Liver (tissue), 9 donors: Measurements from ENCODE around the gene FAXDC2. TPM values are rescaled to one million over a fixed set of nuclear protein-coding genes. Genes with fewer than 3 reads are reported as not detected.

Source experiments
- DNase-seq: peaks from one replicate; pipeline ENCODE4 v3.0.0-alpha.2; 2017; ENCODE audit warnings: low spot score
- H3K27ac ChIP-seq, 2 donors: one replicate each; pipeline ENCODE4 v1.7.0; 2013; ENCODE audit warnings: inconsistent platforms in 2 of 2, low read length in 2 of 2, control low read depth in 1 of 2, low read depth in 1 of 2, mild to moderate bottlenecking in 1 of 2
- H3K27me3 ChIP-seq, 4 donors: one replicate each; pipeline versions ENCODE4 v1.6.1 to v1.7.0; 2013; ENCODE audit warnings: low read length in 3 of 4, inconsistent platforms in 1 of 4, mild to moderate bottlenecking in 1 of 4, moderate library complexity in 1 of 4; ENCODE audit not compliant: control insufficient read depth in 4 of 4, insufficient read depth in 4 of 4
- H3K36me3 ChIP-seq, 4 donors: one replicate each; pipeline versions ENCODE4 v1.6.1 to v1.7.0; 2013; ENCODE audit warnings: low read length in 3 of 4, mild to moderate bottlenecking in 3 of 4, low read depth in 1 of 4, moderate library complexity in 1 of 4; ENCODE audit not compliant: control insufficient read depth in 4 of 4, insufficient read depth in 3 of 4
- H3K4me1 ChIP-seq, 4 donors: one replicate each; pipeline versions ENCODE4 v1.6.1 to v1.7.0; 2013; ENCODE audit warnings: low read length in 3 of 4, mild to moderate bottlenecking in 3 of 4, moderate library complexity in 1 of 4; ENCODE audit not compliant: control insufficient read depth in 4 of 4, insufficient read depth in 4 of 4
- H3K4me3 ChIP-seq, 3 donors: one replicate each; pipeline versions ENCODE4 v1.6.1 to v1.7.0; 2013; ENCODE audit warnings: low read length in 3 of 3, control low read depth in 1 of 3, low read depth in 1 of 3, mild to moderate bottlenecking in 1 of 3
- H3K9ac ChIP-seq, 2 donors: one replicate each; pipeline ENCODE4 v1.7.0; 2013; ENCODE audit warnings: low read length in 2 of 2, mild to moderate bottlenecking in 2 of 2, moderate library complexity in 2 of 2, control low read depth in 1 of 2, low read depth in 1 of 2
- H3K9me3 ChIP-seq, 4 donors: one replicate each; pipeline versions ENCODE4 v1.6.1 to v1.7.0; 2013; ENCODE audit warnings: low read length in 3 of 4; ENCODE audit not compliant: control insufficient read depth in 4 of 4
- ATF3 ChIP-seq: IDR thresholded peaks from 2 replicates; pipeline ENCODE4 v1.6.1; 2016; ENCODE audit warnings: antibody characterized with exemption
- EGR1 ChIP-seq, 2 donors: IDR thresholded peaks; 2 replicates each; pipeline ENCODE4 v1.6.1; 2016 to 2018; ENCODE audit warnings: antibody characterized with exemption in 2 of 2, low read depth in 2 of 2
- GABPA ChIP-seq, 2 donors: IDR thresholded peaks in 1 of 2; conservative IDR thresholded peaks in 1 of 2; 2 replicates each; pipeline ENCODE4 v1.6.1; 2016; ENCODE audit warnings: antibody characterized with exemption in 2 of 2, mild to moderate bottlenecking in 1 of 2, moderate library complexity in 1 of 2
- HNF4A ChIP-seq, 2 donors: conservative IDR thresholded peaks; 2 replicates each; pipeline ENCODE4 v1.6.1; 2016; ENCODE audit warnings: antibody characterized with exemption in 2 of 2, mild to moderate bottlenecking in 2 of 2
- NR2F2 ChIP-seq: IDR thresholded peaks from 2 replicates; pipeline ENCODE4 v1.6.1; 2016; ENCODE audit warnings: antibody characterized with exemption
- RAD21 ChIP-seq, 2 donors: IDR thresholded peaks; 2 replicates each; pipeline ENCODE4 v1.6.1; 2016; ENCODE audit warnings: antibody characterized with exemption in 2 of 2, mild to moderate bottlenecking in 2 of 2
- REST ChIP-seq: IDR thresholded peaks from 2 replicates; pipeline ENCODE4 v1.6.1; 2016; ENCODE audit warnings: antibody characterized with exemption, mild to moderate bottlenecking
- RXRA ChIP-seq, 2 donors: IDR thresholded peaks; 2 replicates each; pipeline ENCODE4 v1.6.1; 2017 to 2018; ENCODE audit warnings: antibody characterized with exemption in 2 of 2, mild to moderate bottlenecking in 1 of 2
- SP1 ChIP-seq: IDR thresholded peaks from 2 replicates; pipeline ENCODE4 v1.6.1; 2018; ENCODE audit warnings: antibody characterized with exemption, mild to moderate bottlenecking
- TAF1 ChIP-seq: conservative IDR thresholded peaks from 2 replicates; pipeline ENCODE4 v1.6.1; 2016; ENCODE audit warnings: antibody characterized with exemption, mild to moderate bottlenecking
- YY1 ChIP-seq: IDR thresholded peaks from 2 replicates; pipeline ENCODE4 v1.6.1; 2016; ENCODE audit warnings: antibody characterized with exemption, mild to moderate bottlenecking
- ZBTB33 ChIP-seq: IDR thresholded peaks from 2 replicates; pipeline ENCODE4 v1.6.1; 2016; ENCODE audit warnings: antibody characterized with exemption
- WGBS: extraction: QIAGEN DNeasy Blood & Tissue Kit; methylation state at CpG from one replicate; pipeline ENCODE4 v1.1.7; 2013; 5-methylcytosine and 5-hydroxymethylcytosine counted together
- polyA plus RNA-seq, 2 donors: library from polyadenylated mRNA; stranded (reverse) in 1 of 2; unstranded in 1 of 2; fragments of 200-250 nt in 1 of 2; fragments of >200 nt in 1 of 2; fragmentation: Nextera tagmentation in 1 of 2; extraction: Ambion mirVana in 1 of 2; gene quantifications; one replicate each; pipeline versions ENCODE4 v1.2.1 to v1.2.3, GENCODE V29; 2013 to 2015
- total RNA-seq, 2 donors: library from RNA; depleted of rRNA; stranded (reverse); fragments of >200 nt; gene quantifications; one replicate each; pipeline ENCODE4 v1.2.3, GENCODE V29; 2014
- donor health status: healthy.
- donor health status: healthy.
- donor health status: healthy.
- donor health status: healthy.
- donor health status: healthy.

FAXDC2 gene
- total and polyA plus RNA-seq, 4 donors, result 27.5 to 110 (median 64.5) TPM

- no peaks in the 10 kb centered on the region for H3K27me3 ChIP-seq
- no peak overlapping the region for H3K4me3 ChIP-seq
- TF ChIP-seq NR2F2 (no peak), YY1 (no peak)
- no peak for DNase-seq
- peaks cover 17 to 70% (median 54%) of the 10 kb centered on the region in 4 donors for H3K36me3 ChIP-seq
- 85% methylated on average over 9 of the region's 9 CpGs for WGBS
- no peak overlapping the region for H3K9ac ChIP-seq
- H3K4me1 ChIP-seq, result peaks cover 0 to 6% (median 0%) of the 10 kb centered on the region in 4 donors
- H3K9me3 ChIP-seq, result no peaks in the 10 kb centered on the region
- no peak overlapping the region for H3K27ac ChIP-seq
These were observed 48.9 kb upstream of the FAXDC2 start for GRCh38 chr5:154899151-154899816.

GRCh38 chr5:154898210-154898609 lies 47.8 kb upstream of the FAXDC2 start:
- 96% methylated on average over 4 of the region's 4 CpGs for WGBS
- H3K4me3 ChIP-seq, result no peak overlapping the region

More at GRCh38 chr5:154898210-154898609, 47.8 kb upstream of the FAXDC2 start:
- Histone ChIP-seq H3K27me3 (no peaks in the 10 kb centered on the region), H3K9ac (no peak overlapping the region), H3K4me1 (peaks cover 0 to 6% (median 0%) of the 10 kb centered on the region in 4 donors), H3K27ac (no peak overlapping the region), H3K36me3 (peaks cover 18 to 71% (median 55%) of the 10 kb centered on the region in 4 donors), H3K9me3 (no peaks in the 10 kb centered on the region)
- no peak for TF ChIP-seq GABPA (IDR thresholded peaks at IDR 0.05 in 1 of 2, conservative IDR thresholded peaks at IDR 0.05 in 1 of 2)
- TF ChIP-seq NR2F2, result no peak
- no peak for TF ChIP-seq SP1
- TF ChIP-seq RAD21 (IDR thresholded peaks at IDR 0.05), result no peak
- no peak for TF ChIP-seq EGR1 (IDR thresholded peaks at IDR 0.05; ENCODE audit: low read depth in 2 of 2)
- no peak for TF ChIP-seq HNF4A (conservative IDR thresholded peaks at IDR 0.05)
- no peak for TF ChIP-seq YY1
- TF ChIP-seq RXRA (IDR thresholded peaks at IDR 0.05), result no peak
- TF ChIP-seq ATF3, result no peak
- TF ChIP-seq REST, result no peak
- TF ChIP-seq ZBTB33, result no peak
- TF ChIP-seq TAF1, result no peak
- DNase-seq, result no peak
